ENCODE results near the gene ERN1. TPM values are rescaled to one million over a fixed set of nuclear protein-coding genes. Genes with fewer than 3 reads are reported as not detected.
A peak's percentile ranks its signal among the peaks of the same experiment; 100 is the strongest.

The ERN1 gene
- total and polyA plus RNA-seq, 2 of the 8 experiments (the other 6 are each of a cell fraction or from before 2014, with no cell fraction given), result 1.8 to 3.9 TPM

GRCh38 chr17:64017381-64017980 is 112.5 kb downstream of the ERN1 start:
- WGBS, 2 experiments (ENCODE audit: extremely low coverage in 1 of 2, insufficient coverage in 1 of 2, insufficient read length in 1 of 2, insufficient replicate concordance in 2 of 2, low coverage in 1 of 2, low lambda C conversion rate in 2 of 2, missing lambda C conversion rate in 1 of 2), result 84% methylated on average over 2 of the region's 2 CpGs; no CpG with 5 or more reads in 1 of the 2 experiments

More at GRCh38 chr17:64017381-64017980, 112.5 kb downstream of the ERN1 start:
- Histone ChIP-seq H3K23me2 (ENCODE audit: low read depth, low read length) (no peaks in the 10 kb centered on the region), H4K5ac (ENCODE audit: insufficient read length, low read depth, low read length) (no peak overlapping the region), H3K27ac (ENCODE audit: low read depth, low read length) (no peak overlapping the region), H3K14ac (ENCODE audit: insufficient read length) (no peak overlapping the region), H3K4me1 (replicated peaks in 1 of 4; ENCODE audit: control insufficient read depth in 3 of 4, insufficient read depth in 4 of 4, low read length in 3 of 4) (peaks cover 0 to 5% (median 3%) of the 10 kb centered on the region in 4 experiments; a peak in 5 of 7 replicates), H3K56ac (replicated peaks; ENCODE audit: insufficient read length, low read depth, low read length) (no peak overlapping the region), H2BK5ac (ENCODE audit: low read depth, low read length) (no peak overlapping the region), H3K9ac (replicated peaks in 1 of 4; ENCODE audit: extremely low read depth in 1 of 4, low read depth in 3 of 4, low read length in 3 of 4) (no peak overlapping the region), H3K23ac (ENCODE audit: insufficient read length) (no peak overlapping the region), H3K18ac (ENCODE audit: extremely low read depth, low read length) (no peak overlapping the region), H3K9me3 (ENCODE audit: insufficient read depth in 2 of 2, low read depth in 1 of 2, low read length in 1 of 2) (no peaks in the 10 kb centered on the region), H2BK15ac (ENCODE audit: low read length) (no peak overlapping the region), H3K4me2 (ENCODE audit: insufficient read depth in 1 of 2, low read depth in 2 of 2, low read length in 2 of 2) (no peak overlapping the region), H3K4ac (replicated peaks; ENCODE audit: insufficient read length, low read depth, low read length) (no peak overlapping the region), H3K27me3 (replicated peaks in 1 of 4; ENCODE audit: control insufficient read depth in 3 of 4, extremely low read depth in 1 of 4, insufficient read depth in 3 of 4, low read length in 3 of 4) (no peaks in the 10 kb centered on the region), H3K79me2 (ENCODE audit: control insufficient read depth in 1 of 2, insufficient read depth in 2 of 2, low read length in 2 of 2) (no peaks in the 10 kb centered on the region), H3K4me3 (ENCODE audit: extremely low read depth in 1 of 4, insufficient read depth in 2 of 4, low read depth in 3 of 4, low read length in 4 of 4) (no peak overlapping the region), H4K20me1 (replicated peaks in 1 of 2; ENCODE audit: control insufficient read depth in 1 of 2, insufficient read depth in 2 of 2, low read length in 2 of 2) (no peaks in the 10 kb centered on the region), H2BK20ac (ENCODE audit: low read length) (no peak overlapping the region), H4K8ac (ENCODE audit: extremely low read depth, insufficient read depth, low read length) (no peak overlapping the region), H3K79me1 (ENCODE audit: low read depth, low read length) (no peaks in the 10 kb centered on the region), H2AK5ac (ENCODE audit: low read depth, low read length) (no peak overlapping the region), H4K91ac (replicated peaks; ENCODE audit: insufficient read length, low read length) (no peak overlapping the region), H2AFZ (ENCODE audit: low read length) (no peak overlapping the region), H2BK12ac (ENCODE audit: low read depth, low read length) (no peak overlapping the region), H3K36me3 (ENCODE audit: control insufficient read depth in 2 of 4, insufficient read depth in 4 of 4, low read length in 3 of 4) (no peaks in the 10 kb centered on the region), H2BK120ac (replicated peaks; ENCODE audit: low read depth, low read length) (no peak overlapping the region)
- FAIRE-seq (no peak), DNase-seq (ENCODE audit: low read depth in 1 of 2, low spot score in 2 of 2) (no peak)
- TF ChIP-seq NANOG (IDR thresholded peaks at IDR 0.05; ENCODE audit: insufficient read depth, low read depth, low read length, poor library complexity, severe bottlenecking) (no peak), CTCF (IDR thresholded peaks at IDR 0.05; ENCODE audit: control extremely low read depth in 1 of 3, insufficient read depth in 1 of 3, low read depth in 1 of 3, low read length in 3 of 3) (peak in 1 of 3 experiments; percentile 20; a peak in 1 of 4 replicates)
- ChIA-PET CTCF (ENCODE audit: partially characterized antibody) (interaction anchor here (0.8 to 3.5 kb wide), 23 partner anchors 8 to 177 kb away, joined by 3 to 25 read pairs (median 4); partner anchors contain the start of gene PRR29), POLR2A (ENCODE audit: partially characterized antibody) (no interaction called here)
